ENCODE measurements around the gene GHR.

GHR gene

GRCh38 chr5:42597318-42597937 lies 174.2 kb downstream of the GHR start:
- Histone ChIP-seq H3K36me3 (no peaks in the 10 kb centered on the region), H3K9me3 (ENCODE audit: severe bottlenecking) (peaks cover under 1% of the 10 kb centered on the region), H3K27ac (no peak overlapping the region), H3K4me3 (ENCODE audit: low read depth, low read length) (no peak overlapping the region), H3K27me3 (ENCODE audit: insufficient read depth, low read depth, severe bottlenecking) (peaks cover 25% of the 10 kb centered on the region)
- TF ChIP-seq, protein P1, sequence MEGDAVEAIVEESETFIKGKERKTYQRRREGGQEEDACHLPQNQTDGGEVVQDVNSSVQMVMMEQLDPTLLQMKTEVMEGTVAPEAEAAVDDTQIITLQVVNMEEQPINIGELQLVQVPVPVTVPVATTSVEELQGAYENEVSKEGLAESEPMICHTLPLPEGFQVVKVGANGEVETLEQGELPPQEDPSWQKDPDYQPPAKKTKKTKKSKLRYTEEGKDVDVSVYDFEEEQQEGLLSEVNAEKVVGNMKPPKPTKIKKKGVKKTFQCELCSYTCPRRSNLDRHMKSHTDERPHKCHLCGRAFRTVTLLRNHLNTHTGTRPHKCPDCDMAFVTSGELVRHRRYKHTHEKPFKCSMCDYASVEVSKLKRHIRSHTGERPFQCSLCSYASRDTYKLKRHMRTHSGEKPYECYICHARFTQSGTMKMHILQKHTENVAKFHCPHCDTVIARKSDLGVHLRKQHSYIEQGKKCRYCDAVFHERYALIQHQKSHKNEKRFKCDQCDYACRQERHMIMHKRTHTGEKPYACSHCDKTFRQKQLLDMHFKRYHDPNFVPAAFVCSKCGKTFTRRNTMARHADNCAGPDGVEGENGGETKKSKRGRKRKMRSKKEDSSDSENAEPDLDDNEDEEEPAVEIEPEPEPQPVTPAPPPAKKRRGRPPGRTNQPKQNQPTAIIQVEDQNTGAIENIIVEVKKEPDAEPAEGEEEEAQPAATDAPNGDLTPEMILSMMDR (IDR thresholded peaks at IDR 0.05; ENCODE audit: low read depth, low read length) = no peak
- DNase-seq = no peak

DNA sequence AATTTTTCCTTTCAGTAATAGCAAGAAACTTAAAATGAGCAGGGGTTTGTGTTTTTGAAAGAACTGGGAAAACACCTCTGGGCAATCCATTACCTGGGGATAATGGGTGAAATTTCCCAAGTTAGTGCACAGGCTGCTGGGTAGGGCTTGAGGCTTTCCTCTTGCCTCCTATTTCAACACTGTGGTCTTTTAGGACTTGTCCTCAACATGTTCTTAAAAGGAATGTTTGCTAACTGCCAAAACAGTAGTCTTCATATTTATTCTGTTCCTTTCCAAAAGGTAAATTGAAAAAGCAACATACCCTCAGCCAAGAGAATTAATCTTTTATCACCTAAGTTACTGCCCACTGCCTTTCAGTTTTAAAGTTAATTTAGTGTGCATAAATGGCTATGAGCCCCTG lies 175.1 kb downstream of the GHR start:
- no peaks in the 10 kb centered on the region for H3K9me3 ChIP-seq (ENCODE audit: severe bottlenecking)
- no peak overlapping the region for H3K4me3 ChIP-seq (ENCODE audit: low read depth, low read length)
- no peak overlapping the region for H3K27ac ChIP-seq
- peaks cover 34% of the 10 kb centered on the region for H3K27me3 ChIP-seq (ENCODE audit: insufficient read depth, low read depth, severe bottlenecking)
- TF ChIP-seq, protein P1 (IDR thresholded peaks at IDR 0.05; ENCODE audit: low read depth, low read length) = no peak
- no peaks in the 10 kb centered on the region for H3K36me3 ChIP-seq
- DNase-seq = no peak

GRCh38 chr5:42599106-42599505 lies 175.9 kb downstream of the GHR start:
- Histone ChIP-seq H3K27ac (no peak overlapping the region), H3K9me3 (ENCODE audit: severe bottlenecking) (no peaks in the 10 kb centered on the region), H3K36me3 (no peaks in the 10 kb centered on the region), H3K4me3 (ENCODE audit: low read depth, low read length) (no peak overlapping the region), H3K27me3 (ENCODE audit: insufficient read depth, low read depth, severe bottlenecking) (peaks cover 37% of the 10 kb centered on the region)
- TF ChIP-seq, protein P1 (IDR thresholded peaks at IDR 0.05; ENCODE audit: low read depth, low read length) = no peak
- DNase-seq = no peak

DNA sequence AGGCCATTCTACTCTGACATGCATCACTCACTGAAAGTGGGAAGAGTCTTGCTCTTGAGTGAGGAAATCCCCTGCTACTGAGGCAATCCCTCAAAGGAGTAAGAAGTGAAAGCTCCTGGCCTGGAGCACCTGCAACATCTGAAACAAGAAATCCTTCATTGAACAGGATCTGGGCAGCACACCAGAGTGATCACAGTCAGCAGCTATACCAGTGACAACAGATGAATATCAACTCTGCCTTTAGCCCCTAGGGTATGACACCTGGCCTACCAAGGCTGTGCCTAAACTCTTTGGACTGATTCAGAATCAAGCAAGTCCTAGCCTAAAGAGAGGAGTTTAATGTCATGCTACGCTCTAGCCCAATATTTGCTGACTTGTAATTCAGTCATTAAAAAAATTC lies 177.2 kb downstream of the GHR start:
- TF ChIP-seq, protein P1 (IDR thresholded peaks at IDR 0.05; ENCODE audit: low read depth, low read length) = no peak
- H3K9me3 ChIP-seq (ENCODE audit: severe bottlenecking) = no peaks in the 10 kb centered on the region
- peaks cover 40% of the 10 kb centered on the region for H3K27me3 ChIP-seq (ENCODE audit: insufficient read depth, low read depth, severe bottlenecking)
- DNase-seq = no peak
- H3K36me3 ChIP-seq = no peaks in the 10 kb centered on the region
- H3K27ac ChIP-seq = no peak overlapping the region
- no peak overlapping the region for H3K4me3 ChIP-seq (ENCODE audit: low read depth, low read length)

- H3K27ac ChIP-seq = no peak overlapping the region
- no peak for DNase-seq
- no peaks in the 10 kb centered on the region for H3K9me3 ChIP-seq (ENCODE audit: severe bottlenecking)
- no peaks in the 10 kb centered on the region for H3K36me3 ChIP-seq
- TF ChIP-seq, protein P1 (IDR thresholded peaks at IDR 0.05; ENCODE audit: low read depth, low read length) = no peak
- peaks cover 41% of the 10 kb centered on the region for H3K27me3 ChIP-seq (ENCODE audit: insufficient read depth, low read depth, severe bottlenecking)
- H3K4me3 ChIP-seq (ENCODE audit: low read depth, low read length) = no peak overlapping the region
Observed at GRCh38 chr5:42604171-42604711, 181.0 kb downstream of the GHR start.

GRCh38 chr5:42605490-42605889 lies 182.3 kb downstream of the GHR start:
- no peaks in the 10 kb centered on the region for H3K9me3 ChIP-seq (ENCODE audit: severe bottlenecking)
- H3K27ac ChIP-seq = no peak overlapping the region
- no peaks in the 10 kb centered on the region for H3K36me3 ChIP-seq
- DNase-seq = no peak
- no peak overlapping the region for H3K4me3 ChIP-seq (ENCODE audit: low read depth, low read length)
- peaks cover 36% of the 10 kb centered on the region for H3K27me3 ChIP-seq (ENCODE audit: insufficient read depth, low read depth, severe bottlenecking)
- TF ChIP-seq, protein P1 (IDR thresholded peaks at IDR 0.05; ENCODE audit: low read depth, low read length) = no peak
